Keratinocyte (primary cell): Measurements from ENCODE around the gene PIK3IP1. TPM values are rescaled to one million over a fixed set of nuclear protein-coding genes. Genes with fewer than 3 reads are reported as not detected.

Source experiments
- DNase-seq: peaks from one replicate; pipeline ENCODE4 v3.0.0-alpha.2; 2011; ENCODE audit warnings: low read depth, missing footprints, low spot score
- FAIRE-seq: peaks from 2 replicates; lab custom pipeline; 2011; peaks lifted over from hg19 to GRCh38; lab: Jason Lieb, UNC
- H2AFZ ChIP-seq: 2 replicates; pipeline ENCODE4 v1.6.0; 2012; ENCODE audit warnings: low read length, control low read depth, inconsistent platforms; ENCODE audit not compliant: control insufficient read depth
- H3K27ac ChIP-seq: 2 replicates; pipeline ENCODE4 v1.5.1; 2011; ENCODE audit warnings: low read length; ENCODE audit not compliant: control insufficient read depth, insufficient read depth
- H3K27me3 ChIP-seq: 3 replicates; pipeline ENCODE4 v1.6.0; 2011; ENCODE audit warnings: low read length; ENCODE audit not compliant: control insufficient read depth, insufficient read depth; ENCODE audit errors: extremely low read depth
- H3K36me3 ChIP-seq, 2 experiments: 2 replicates in 1 of 2; 3 replicates in 1 of 2; pipeline ENCODE4 v1.5.1; 2011; ENCODE audit warnings: low read length in 2 of 2, mild to moderate bottlenecking in 1 of 2; ENCODE audit not compliant: control insufficient read depth in 2 of 2, insufficient read depth in 2 of 2; ENCODE audit errors: extremely low read depth in 1 of 2
- H3K4me1 ChIP-seq: 3 replicates; pipeline ENCODE4 v1.5.1; 2011; ENCODE audit warnings: low read length; ENCODE audit not compliant: control insufficient read depth, insufficient read depth; ENCODE audit errors: extremely low read depth
- H3K4me2 ChIP-seq: 3 replicates; pipeline ENCODE4 v1.6.0; 2011; ENCODE audit warnings: low read depth, low read length; ENCODE audit not compliant: control insufficient read depth, insufficient read depth; ENCODE audit errors: extremely low read depth
- H3K4me3 ChIP-seq, 3 experiments: fragments of 200-600 bp in 1 of 3; sonication (generic) in 1 of 3; 2 replicates in 2 of 3; 3 replicates in 1 of 3; pipeline ENCODE4 v1.5.1; 2011 to 2016; ENCODE audit warnings: low read length in 3 of 3, mild to moderate bottlenecking in 3 of 3, control low read depth in 2 of 3, inconsistent platforms in 1 of 3, low read depth in 1 of 3, mixed read lengths in 1 of 3, mixed run types in 1 of 3, moderate library complexity in 1 of 3; ENCODE audit not compliant: control insufficient read depth in 2 of 3, insufficient read depth in 2 of 3; ENCODE audit errors: extremely low read depth in 1 of 3
- H3K79me2 ChIP-seq: 2 replicates; pipeline ENCODE4 v1.6.0; 2012; ENCODE audit warnings: low read length; ENCODE audit not compliant: control insufficient read depth, insufficient read depth
- H3K9ac ChIP-seq: 3 replicates; pipeline ENCODE4 v1.6.0; 2011; ENCODE audit warnings: low read length; ENCODE audit not compliant: control insufficient read depth, insufficient read depth; ENCODE audit errors: extremely low read depth
- H3K9me1 ChIP-seq: 3 replicates; pipeline ENCODE4 v1.6.0; 2011; ENCODE audit warnings: low read length; ENCODE audit not compliant: control insufficient read depth, insufficient read depth; ENCODE audit errors: extremely low read depth
- H3K9me3 ChIP-seq: 2 replicates; pipeline ENCODE4 v1.5.1; 2012; ENCODE audit warnings: low read depth, low read length; ENCODE audit not compliant: control insufficient read depth
- H4K20me1 ChIP-seq: 3 replicates; pipeline ENCODE4 v1.6.0; 2011; ENCODE audit warnings: low read length; ENCODE audit not compliant: control insufficient read depth, insufficient read depth; ENCODE audit errors: extremely low read depth
- EZH2 ChIP-seq: IDR thresholded peaks from one replicate; pipeline ENCODE4 v1.6.1; 2012; ENCODE audit warnings: inconsistent platforms, mild to moderate bottlenecking, low read length, moderate library complexity
- dilution Hi-C: fragments of 300-500 bp; cut with MboI; formaldehyde crosslinking; loops from one replicate; pipeline ENCODE4 v1.7.0; 2020; ENCODE audit warnings: low sequenced_read_pairs; ENCODE audit not compliant: extremely low pct_ligation_motif_present
- polyA minus RNA-seq, 3 experiments: library from RNA; depleted of rRNA, polyadenylated mRNA; stranded (reverse); fragments of >200 nt; gene quantifications; 1 replicate in 1 of 3; 2 replicates in 1 of 3; 3 replicates in 1 of 3; pipeline ENCODE4 v1.2.3, GENCODE V29; 2011
- polyA plus RNA-seq, 5 experiments: library from polyadenylated mRNA; depleted of rRNA in 3 of 5; stranded (reverse) in 3 of 5; stranded (forward) in 1 of 5; unstranded in 1 of 5; fragments of >200 nt; gene quantifications; 1 replicate in 1 of 5; 2 replicates in 3 of 5; 3 replicates in 1 of 5; pipeline versions ENCODE4 v1.2.1 to v1.2.3, GENCODE V29; 2011 to 2012; ENCODE audit warnings: missing spikeins in 2 of 5, low read depth in 1 of 5, low replicate concordance in 1 of 5
- TF ChIP-seq, protein P1 (sequence below), 3 experiments: IDR thresholded peaks in 1 of 3; conservative IDR thresholded peaks in 1 of 3; optimal IDR thresholded peaks in 1 of 3; 2 replicates in 2 of 3; 3 replicates in 1 of 3; pipeline versions ENCODE3 to v1.5.1; 2011; ENCODE audit warnings: low read length in 3 of 3, mild to moderate bottlenecking in 3 of 3, moderate library complexity in 2 of 3, control low read depth in 1 of 3, inconsistent platforms in 1 of 3; ENCODE audit not compliant: insufficient read depth in 2 of 3; ENCODE audit errors: extremely low read depth in 1 of 3

Gene PIK3IP1, protein sequence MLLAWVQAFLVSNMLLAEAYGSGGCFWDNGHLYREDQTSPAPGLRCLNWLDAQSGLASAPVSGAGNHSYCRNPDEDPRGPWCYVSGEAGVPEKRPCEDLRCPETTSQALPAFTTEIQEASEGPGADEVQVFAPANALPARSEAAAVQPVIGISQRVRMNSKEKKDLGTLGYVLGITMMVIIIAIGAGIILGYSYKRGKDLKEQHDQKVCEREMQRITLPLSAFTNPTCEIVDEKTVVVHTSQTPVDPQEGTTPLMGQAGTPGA
- polyA plus RNA-seq (13.3 to 25.6 TPM (median 13.9 TPM) in 3 replicates), polyA minus RNA-seq (6.2 to 25.4 TPM (median 10.1 TPM) in 3 replicates)
- polyA plus RNA-seq (2011; ENCODE audit: low read depth) = 26.2 TPM
- polyA plus RNA-seq (2011; cell fraction: cytosol; rRNA removed) = 7.2 and 9.9 TPM in 2 replicates
- polyA plus RNA-seq (2011; cell fraction: nucleus; rRNA removed) = 33.1 and 36.3 TPM in 2 replicates
- polyA plus RNA-seq (2012; ENCODE audit: low replicate concordance) = 11.0 and 34.9 TPM in 2 replicates
- 22.3 TPM for polyA minus RNA-seq (2011; cell fraction: cytosol; rRNA and poly(A)+ RNA removed)
- polyA minus RNA-seq (2011; cell fraction: nucleus; rRNA and poly(A)+ RNA removed) = 37.1 and 42.4 TPM in 2 replicates

DNA sequence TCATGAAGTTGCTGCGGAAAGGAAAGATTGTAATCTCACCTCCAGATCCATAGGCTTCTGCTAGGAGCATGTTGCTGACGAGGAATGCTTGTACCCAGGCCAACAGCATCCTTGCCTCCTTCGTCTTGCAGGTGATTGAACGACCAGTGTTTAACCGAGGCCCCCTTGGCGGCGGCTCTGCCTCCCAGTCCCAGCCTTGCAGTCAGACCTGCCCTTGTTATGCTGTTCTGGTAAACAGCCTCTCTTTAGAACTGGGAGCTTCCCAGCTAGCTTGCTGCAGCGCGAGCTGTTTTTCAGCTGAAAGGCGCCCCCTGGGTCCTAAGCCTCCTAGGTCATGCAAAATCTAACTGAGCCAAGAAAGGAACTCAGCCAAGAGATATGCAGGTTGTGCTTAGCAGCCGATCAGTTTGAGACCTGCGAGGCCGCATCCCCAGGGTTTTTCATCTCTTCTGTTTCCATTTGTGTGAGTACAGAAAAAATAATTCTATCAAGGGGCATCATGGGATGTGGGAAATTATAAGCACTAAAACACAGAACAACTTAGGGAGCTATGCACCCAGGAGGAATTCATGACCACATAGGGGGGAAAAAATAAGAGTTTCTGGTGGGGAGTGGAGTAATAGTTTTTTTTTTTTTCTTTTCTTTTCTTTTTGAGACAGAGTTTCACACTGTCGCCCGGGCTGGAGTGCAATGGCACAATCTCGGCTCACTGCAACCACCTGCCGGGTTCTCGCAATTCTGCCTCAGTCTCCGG, at the start of gene PIK3IP1:
Gene PIK3IP1, minus strand, starts transcription at position 253 of the 754 bp plus-strand sequence. Its CDS starts 144 bp downstream, at position 109.
- dilution Hi-C loops = no loop called here

DNA sequence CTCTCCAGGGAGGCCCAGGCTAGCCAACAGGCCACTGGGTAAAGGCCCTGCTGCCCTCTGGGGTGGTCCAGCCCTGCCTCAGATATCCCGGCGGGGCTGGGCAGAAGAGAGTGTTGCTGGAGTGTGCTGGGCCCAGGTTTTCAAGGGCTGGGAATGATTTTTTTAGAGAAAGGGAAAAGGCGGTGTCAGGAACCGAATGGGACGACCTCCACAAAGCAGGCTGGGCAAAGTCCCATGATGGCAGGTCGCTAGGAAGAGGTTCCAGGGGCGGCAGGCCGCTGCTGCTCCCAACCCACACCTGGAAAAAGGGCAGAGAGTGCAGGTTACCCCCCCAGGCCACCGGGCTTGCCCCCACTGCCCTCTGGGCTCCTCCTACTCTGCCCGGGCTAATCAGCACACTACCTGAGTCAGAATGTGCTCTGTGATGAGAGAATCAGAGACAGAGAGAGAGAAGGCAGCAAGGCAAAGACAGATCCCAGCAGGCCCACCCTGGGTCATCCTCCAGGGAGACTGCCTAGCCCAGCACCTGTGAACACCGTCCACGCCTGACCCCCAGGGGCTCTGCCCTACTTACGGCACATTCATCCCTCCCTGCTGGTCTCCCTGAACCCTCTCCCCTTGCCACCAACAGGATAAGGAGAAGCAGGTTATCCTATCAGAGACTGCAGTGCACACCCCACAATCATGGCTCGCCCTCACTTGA, 49.2 kb upstream of the PIK3IP1 start:
- peaks cover 4% of the 10 kb centered on the region for H3K79me2 ChIP-seq
- H3K4me1 ChIP-seq = peaks cover 30% of the 10 kb centered on the region
- FAIRE-seq (no peak), DNase-seq (no peak)
- no peak overlapping the region for H2AFZ ChIP-seq
- H3K27me3 ChIP-seq = no peaks in the 10 kb centered on the region
- peaks cover 6% of the 10 kb centered on the region for H3K9me1 ChIP-seq
- H3K27ac ChIP-seq = no peak overlapping the region
- H3K9ac ChIP-seq = no peak overlapping the region
- no peak overlapping the region for H3K4me2 ChIP-seq
- H3K9me3 ChIP-seq = no peaks in the 10 kb centered on the region
- H3K36me3 ChIP-seq = peaks cover 2 to 6% of the 10 kb centered on the region in 2 experiments
- H4K20me1 ChIP-seq = peaks cover 4% of the 10 kb centered on the region
- dilution Hi-C loops = no loop called here
- H3K4me3 ChIP-seq = no peak overlapping the region
- no peak for TF ChIP-seq EZH2
- TF ChIP-seq, protein P1, sequence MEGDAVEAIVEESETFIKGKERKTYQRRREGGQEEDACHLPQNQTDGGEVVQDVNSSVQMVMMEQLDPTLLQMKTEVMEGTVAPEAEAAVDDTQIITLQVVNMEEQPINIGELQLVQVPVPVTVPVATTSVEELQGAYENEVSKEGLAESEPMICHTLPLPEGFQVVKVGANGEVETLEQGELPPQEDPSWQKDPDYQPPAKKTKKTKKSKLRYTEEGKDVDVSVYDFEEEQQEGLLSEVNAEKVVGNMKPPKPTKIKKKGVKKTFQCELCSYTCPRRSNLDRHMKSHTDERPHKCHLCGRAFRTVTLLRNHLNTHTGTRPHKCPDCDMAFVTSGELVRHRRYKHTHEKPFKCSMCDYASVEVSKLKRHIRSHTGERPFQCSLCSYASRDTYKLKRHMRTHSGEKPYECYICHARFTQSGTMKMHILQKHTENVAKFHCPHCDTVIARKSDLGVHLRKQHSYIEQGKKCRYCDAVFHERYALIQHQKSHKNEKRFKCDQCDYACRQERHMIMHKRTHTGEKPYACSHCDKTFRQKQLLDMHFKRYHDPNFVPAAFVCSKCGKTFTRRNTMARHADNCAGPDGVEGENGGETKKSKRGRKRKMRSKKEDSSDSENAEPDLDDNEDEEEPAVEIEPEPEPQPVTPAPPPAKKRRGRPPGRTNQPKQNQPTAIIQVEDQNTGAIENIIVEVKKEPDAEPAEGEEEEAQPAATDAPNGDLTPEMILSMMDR (optimal IDR thresholded peaks at IDR 0.05 in 1 of 3, IDR thresholded peaks at IDR 0.05 in 1 of 3, conservative IDR thresholded peaks at IDR 0.05 in 1 of 3; ENCODE audit: extremely low read depth in 1 of 3, insufficient read depth in 2 of 3, low read length in 3 of 3) = no peak

More for the DNA sequence above, at the start of gene PIK3IP1:
- Histone ChIP-seq H3K9ac (peak within 1 kb of the TSS; percentile 99), H3K27me3 (no peaks in the 10 kb centered on the region), H3K4me3 (peak within 1 kb of the TSS; percentile 44 to 67 (median 66)), H3K9me3 (no peaks in the 10 kb centered on the region), H3K36me3 (peaks cover 3 to 11% of the 10 kb centered on the region in 2 experiments), H3K9me1 (no peaks in the 10 kb centered on the region), H4K20me1 (no peaks in the 10 kb centered on the region), H2AFZ (peak within 1 kb of the TSS; percentile 79), H3K79me2 (peaks cover 2% of the 10 kb centered on the region), H3K27ac (peak within 1 kb of the TSS; percentile 100), H3K4me1 (peaks cover 51% of the 10 kb centered on the region), H3K4me2 (peak within 1 kb of the TSS; percentile 96)
- DNase-seq (peak; percentile 46), FAIRE-seq (peak; percentile 71)
- no peak for TF ChIP-seq EZH2
- TF ChIP-seq, protein P1 (optimal IDR thresholded peaks at IDR 0.05 in 1 of 3, IDR thresholded peaks at IDR 0.05 in 1 of 3, conservative IDR thresholded peaks at IDR 0.05 in 1 of 3; ENCODE audit: extremely low read depth in 1 of 3, insufficient read depth in 2 of 3, low read length in 3 of 3) = peak; percentile 33 to 61 (median 44)
